NCI-H524 treated with DMSO at 0.1 percent for 48 hours (cell line): ENCODE results near the gene ACTA2.

Source experiments
- DNase-seq: peaks from one replicate; lab custom pipeline; 2025; lab: John Stamatoyannopoulos, UW

Gene ACTA2

GRCh38 chr10:88920198-88920597 is 32.4 kb downstream of the ACTA2 start:
- DNase-seq, result no peak

GRCh38 chr10:88919041-88919440 is 33.5 kb downstream of the ACTA2 start:
- DNase-seq, result no peak

GRCh38 chr10:88918191-88918905 is 34.2 kb downstream of the ACTA2 start:
- no peak for DNase-seq

GRCh38 chr10:88916986-88917385 is 35.6 kb downstream of the ACTA2 start:
- DNase-seq, result no peak

- DNase-seq, result no peak
Observed at GRCh38 chr10:88916231-88916630, 36.3 kb downstream of the ACTA2 start.

GRCh38 chr10:88915781-88916180 is 36.8 kb downstream of the ACTA2 start:
- no peak for DNase-seq

- DNase-seq, result no peak
Observed at GRCh38 chr10:88913788-88914187, 38.8 kb downstream of the ACTA2 start.

GRCh38 chr10:88913127-88913526 is 39.4 kb downstream of the ACTA2 start:
- DNase-seq, result peak; percentile 51

- no peak for DNase-seq
Observed at GRCh38 chr10:88911851-88912250, 40.7 kb downstream of the ACTA2 start.

GRCh38 chr10:88911116-88911515 is 41.5 kb downstream of the ACTA2 start:
- DNase-seq, result no peak

GRCh38 chr10:88908194-88908593 is 44.4 kb downstream of the ACTA2 start:
- no peak for DNase-seq

- no peak for DNase-seq
Observed at GRCh38 chr10:88906921-88907320, 45.7 kb downstream of the ACTA2 start.

- DNase-seq, result no peak
Observed at GRCh38 chr10:88903715-88904114, 48.9 kb downstream of the ACTA2 start.

GRCh38 chr10:88901984-88902789 is 50.4 kb downstream of the ACTA2 start:
- DNase-seq, result no peak

- DNase-seq, result no peak
Observed at GRCh38 chr10:88901206-88901983, 51.2 kb downstream of the ACTA2 start.

GRCh38 chr10:88899886-88900285 is 52.7 kb downstream of the ACTA2 start:
- no peak for DNase-seq

- DNase-seq, result no peak
Observed at GRCh38 chr10:88898727-88899126, 53.8 kb downstream of the ACTA2 start.

GRCh38 chr10:88896994-88897853 is 55.3 kb downstream of the ACTA2 start:
- no peak for DNase-seq

GRCh38 chr10:88896372-88896993 is 56.1 kb downstream of the ACTA2 start:
- no peak for DNase-seq

- DNase-seq, result no peak
Observed at GRCh38 chr10:88895250-88895649, 57.3 kb downstream of the ACTA2 start.

GRCh38 chr10:88893611-88894010 is 59.0 kb downstream of the ACTA2 start:
- no peak for DNase-seq
